Measurements from ENCODE around the gene RARRES2. TPM values are rescaled to one million over a fixed set of nuclear protein-coding genes. Genes with fewer than 3 reads are reported as not detected.

Gene RARRES2
- total and polyA plus RNA-seq, 2 of the 13 experiments (the other 11 are each of a cell fraction or from before 2014, with no cell fraction given), result 134 to 172 TPM

GRCh38 chr7:150378853-150379440 is 37.5 kb upstream of the RARRES2 start, which contains the start of gene ZNF775 (continued):
- TF ChIP-seq ELK4 (CRISPR knock-in tag; IDR thresholded peaks at IDR 0.05; ENCODE audit: borderline replicate concordance) (no peak), HNRNPL (IDR thresholded peaks at IDR 0.05; ENCODE audit: low read depth, low read length) (peak; percentile 85; the same call in 1 of the 2 replicates), MED13 (CRISPR knock-in tag; IDR thresholded peaks at IDR 0.05) (no peak; the same call in 1 of the 2 replicates), SIX1 (CRISPR knock-in tag; IDR thresholded peaks at IDR 0.05; ENCODE audit: borderline replicate concordance) (no peak; the same call in 1 of the 2 replicates), SIX4 (CRISPR knock-in tag; IDR thresholded peaks at IDR 0.05) (no peak), KAT2B (IDR thresholded peaks at IDR 0.05; ENCODE audit: borderline replicate concordance, low read depth, low read length) (no peak), ZNF558 (CRISPR knock-in tag; IDR thresholded peaks at IDR 0.05; ENCODE audit: borderline replicate concordance) (no peak), ZNF136 (CRISPR knock-in tag; IDR thresholded peaks at IDR 0.05; ENCODE audit: low read depth) (no peak), DPF2 (CRISPR knock-in tag; IDR thresholded peaks at IDR 0.05; ENCODE audit: borderline replicate concordance, low read depth) (no peak), ATF4 (CRISPR knock-in tag; IDR thresholded peaks at IDR 0.05) (no peak), ESRRA (CRISPR knock-in tag; IDR thresholded peaks at IDR 0.05; ENCODE audit: low read depth) (peak; percentile 47; the same call in 1 of the 2 replicates), ZSCAN20 (CRISPR knock-in tag; IDR thresholded peaks at IDR 0.05; ENCODE audit: borderline replicate concordance) (0 out of 2 replicates have a peak, but pooled peaks have one; percentile 67), ARID2 (CRISPR knock-in tag; IDR thresholded peaks at IDR 0.05; ENCODE audit: borderline replicate concordance) (no peak), PTBP1 (IDR thresholded peaks at IDR 0.05; ENCODE audit: low read depth, low read length, poor library complexity, severe bottlenecking) (no peak), ZNF83 (CRISPR knock-in tag; IDR thresholded peaks at IDR 0.05; ENCODE audit: borderline replicate concordance) (no peak), ZNF775 (CRISPR knock-in tag; IDR thresholded peaks at IDR 0.05; ENCODE audit: borderline replicate concordance) (no peak), NAIF1 (CRISPR knock-in tag; IDR thresholded peaks at IDR 0.05; ENCODE audit: borderline replicate concordance) (no peak), CSRNP2 (CRISPR knock-in tag; conservative IDR thresholded peaks at IDR 0.05; ENCODE audit: low read depth) (no peak), ELF3 (CRISPR knock-in tag; IDR thresholded peaks at IDR 0.05) (no peak), TRIM22 (IDR thresholded peaks at IDR 0.05) (no peak), TIGD3 (CRISPR knock-in tag; IDR thresholded peaks at IDR 0.05; ENCODE audit: borderline replicate concordance) (no peak), BORCS8-MEF2B (CRISPR knock-in tag; IDR thresholded peaks at IDR 0.05) (no peak), RBM39 (IDR thresholded peaks at IDR 0.05; ENCODE audit: low read depth, low read length, poor library complexity, severe bottlenecking) (no peak), SNRNP70 (IDR thresholded peaks at IDR 0.05; ENCODE audit: low read depth, low read length) (no peak)

All from HepG2 (cell line).